ENCODE measurements around the gene SLC35E3. TPM values are rescaled to one million over a fixed set of nuclear protein-coding genes. Genes with fewer than 3 reads are reported as not detected.

Gene SLC35E3
- total RNA-seq, 2 donors from 2014 or later: 7.0 to 8.3 TPM

- ATAC-seq (no peak), DNase-seq (no peak)
- peaks cover 15% of the 10 kb centered on the region for H3K36me3 Mint-ChIP-seq (ENCODE audit: low read depth)
- peaks cover 2% of the 10 kb centered on the region for H3K4me1 Mint-ChIP-seq
- H3K9me3 ChIP-seq (ENCODE audit: control insufficient read depth, low read length, poor library complexity, severe bottlenecking): no peaks in the 10 kb centered on the region
- no peak overlapping the region for H3K4me3 Mint-ChIP-seq
- no peaks in the 10 kb centered on the region for H3K27me3 Mint-ChIP-seq
- no peak overlapping the region for H3K27ac Mint-ChIP-seq
These were observed 14.9 kb downstream of the SLC35E3 start for GRCh38 chr12:68760806-68761441.

- Mint-ChIP-seq H3K4me1 (peaks cover 2% of the 10 kb centered on the region), H3K27ac (no peak overlapping the region), H3K27me3 (no peaks in the 10 kb centered on the region), H3K4me3 (no peak overlapping the region), H3K36me3 (ENCODE audit: low read depth) (peaks cover 15% of the 10 kb centered on the region)
- no peak for ATAC-seq
- H3K9me3 ChIP-seq (ENCODE audit: control insufficient read depth, low read length, poor library complexity, severe bottlenecking): no peaks in the 10 kb centered on the region
- DNase-seq: no peak
These were observed 15.5 kb downstream of the SLC35E3 start for GRCh38 chr12:68761442-68761812.

GRCh38 chr12:68761901-68762630 is 16.1 kb downstream of the SLC35E3 start:
- ATAC-seq (no peak), DNase-seq (no peak)
- H3K9me3 ChIP-seq (ENCODE audit: control insufficient read depth, low read length, poor library complexity, severe bottlenecking): no peaks in the 10 kb centered on the region
- Mint-ChIP-seq H3K27me3 (no peaks in the 10 kb centered on the region), H3K36me3 (ENCODE audit: low read depth) (peaks cover 15% of the 10 kb centered on the region), H3K27ac (peak overlapping the region; percentile 54), H3K4me3 (no peak overlapping the region), H3K4me1 (peaks cover 2% of the 10 kb centered on the region)

GRCh38 chr12:68762691-68763090 is 16.7 kb downstream of the SLC35E3 start:
- ATAC-seq: no peak
- H3K4me1 Mint-ChIP-seq: peaks cover 2% of the 10 kb centered on the region
- H3K27me3 Mint-ChIP-seq: no peaks in the 10 kb centered on the region
- no peak for DNase-seq
- peaks cover 15% of the 10 kb centered on the region for H3K36me3 Mint-ChIP-seq (ENCODE audit: low read depth)
- H3K9me3 ChIP-seq (ENCODE audit: control insufficient read depth, low read length, poor library complexity, severe bottlenecking): no peaks in the 10 kb centered on the region
- no peak overlapping the region for H3K4me3 Mint-ChIP-seq
- H3K27ac Mint-ChIP-seq: no peak overlapping the region

- no peak for DNase-seq
- Mint-ChIP-seq H3K27ac (no peak overlapping the region), H3K36me3 (ENCODE audit: low read depth) (peaks cover 13% of the 10 kb centered on the region), H3K4me1 (peaks cover 2% of the 10 kb centered on the region), H3K4me3 (no peak overlapping the region), H3K27me3 (no peaks in the 10 kb centered on the region)
- no peak for ATAC-seq
- no peaks in the 10 kb centered on the region for H3K9me3 ChIP-seq (ENCODE audit: control insufficient read depth, low read length, poor library complexity, severe bottlenecking)
These were observed 19.7 kb downstream of the SLC35E3 start for GRCh38 chr12:68765696-68766095.

- no peak for ATAC-seq
- Mint-ChIP-seq H3K4me3 (no peak overlapping the region), H3K27ac (no peak overlapping the region)
These were observed 20.7 kb downstream of the SLC35E3 start for GRCh38 chr12:68766646-68767045.

GRCh38 chr12:68767191-68767590 is 21.2 kb downstream of the SLC35E3 start:
- no peaks in the 10 kb centered on the region for H3K27me3 Mint-ChIP-seq
- ATAC-seq (no peak), DNase-seq (no peak)
- H3K9me3 ChIP-seq (ENCODE audit: control insufficient read depth, low read length, poor library complexity, severe bottlenecking): no peaks in the 10 kb centered on the region
- peaks cover under 1% of the 10 kb centered on the region for H3K4me1 Mint-ChIP-seq
- no peak overlapping the region for H3K27ac Mint-ChIP-seq
- peaks cover 5% of the 10 kb centered on the region for H3K36me3 Mint-ChIP-seq (ENCODE audit: low read depth)
- no peak overlapping the region for H3K4me3 Mint-ChIP-seq

More at GRCh38 chr12:68766646-68767045, 20.7 kb downstream of the SLC35E3 start:
- H3K9me3 ChIP-seq (ENCODE audit: control insufficient read depth, low read length, poor library complexity, severe bottlenecking): no peaks in the 10 kb centered on the region
- no peaks in the 10 kb centered on the region for H3K27me3 Mint-ChIP-seq
- H3K36me3 Mint-ChIP-seq (ENCODE audit: low read depth): peaks cover 8% of the 10 kb centered on the region
- peaks cover 2% of the 10 kb centered on the region for H3K4me1 Mint-ChIP-seq
- no peak for DNase-seq

- no peaks in the 10 kb centered on the region for H3K9me3 ChIP-seq (ENCODE audit: control insufficient read depth, low read length, poor library complexity, severe bottlenecking)
- peaks cover 4% of the 10 kb centered on the region for H3K36me3 Mint-ChIP-seq (ENCODE audit: low read depth)
- DNase-seq (no peak), ATAC-seq (no peak)
- H3K4me1 Mint-ChIP-seq: peaks cover 3% of the 10 kb centered on the region
- no peak overlapping the region for H3K4me3 Mint-ChIP-seq
- H3K27ac Mint-ChIP-seq: no peak overlapping the region
- H3K27me3 Mint-ChIP-seq: no peaks in the 10 kb centered on the region
These were observed 22.5 kb downstream of the SLC35E3 start for GRCh38 chr12:68768431-68768939.

GRCh38 chr12:68769941-68770340 is 24.0 kb downstream of the SLC35E3 start:
- H3K9me3 ChIP-seq (ENCODE audit: control insufficient read depth, low read length, poor library complexity, severe bottlenecking): no peaks in the 10 kb centered on the region
- ATAC-seq (no peak), DNase-seq (no peak)
- Mint-ChIP-seq H3K36me3 (ENCODE audit: low read depth) (no peaks in the 10 kb centered on the region), H3K4me1 (peaks cover 3% of the 10 kb centered on the region), H3K27ac (no peak overlapping the region), H3K27me3 (no peaks in the 10 kb centered on the region), H3K4me3 (no peak overlapping the region)

GRCh38 chr12:68771223-68771925 is 25.4 kb downstream of the SLC35E3 start:
- no peak overlapping the region for H3K27ac Mint-ChIP-seq
- ATAC-seq (no peak), DNase-seq (no peak)
- H3K36me3 Mint-ChIP-seq (ENCODE audit: low read depth): no peaks in the 10 kb centered on the region
- H3K9me3 ChIP-seq (ENCODE audit: control insufficient read depth, low read length, poor library complexity, severe bottlenecking): no peaks in the 10 kb centered on the region
- H3K27me3 Mint-ChIP-seq: no peaks in the 10 kb centered on the region
- no peak overlapping the region for H3K4me3 Mint-ChIP-seq
- H3K4me1 Mint-ChIP-seq: peaks cover 3% of the 10 kb centered on the region

GRCh38 chr12:68772714-68773113 is 26.7 kb downstream of the SLC35E3 start:
- peak overlapping the region; percentile 7 for H3K4me3 Mint-ChIP-seq
- H3K9me3 ChIP-seq (ENCODE audit: control insufficient read depth, low read length, poor library complexity, severe bottlenecking): no peaks in the 10 kb centered on the region
- ATAC-seq (no peak), DNase-seq (no peak)
- H3K4me1 Mint-ChIP-seq: peaks cover 3% of the 10 kb centered on the region
- H3K27ac Mint-ChIP-seq: peak overlapping the region; percentile 81
- H3K36me3 Mint-ChIP-seq (ENCODE audit: low read depth): no peaks in the 10 kb centered on the region
- H3K27me3 Mint-ChIP-seq: no peaks in the 10 kb centered on the region

- Mint-ChIP-seq H3K4me3 (no peak overlapping the region), H3K27ac (no peak overlapping the region), H3K36me3 (ENCODE audit: low read depth) (no peaks in the 10 kb centered on the region), H3K27me3 (no peaks in the 10 kb centered on the region), H3K4me1 (peaks cover 3% of the 10 kb centered on the region)
- H3K9me3 ChIP-seq (ENCODE audit: control insufficient read depth, low read length, poor library complexity, severe bottlenecking): no peaks in the 10 kb centered on the region
- no peak for DNase-seq
- ATAC-seq: no peak
These were observed 27.6 kb downstream of the SLC35E3 start for GRCh38 chr12:68773582-68773981.

GRCh38 chr12:68775121-68775630 is 29.2 kb downstream of the SLC35E3 start:
- ATAC-seq (no peak), DNase-seq (no peak)
- H3K36me3 Mint-ChIP-seq (ENCODE audit: low read depth): no peaks in the 10 kb centered on the region
- no peak overlapping the region for H3K27ac Mint-ChIP-seq
- H3K9me3 ChIP-seq (ENCODE audit: control insufficient read depth, low read length, poor library complexity, severe bottlenecking): no peaks in the 10 kb centered on the region
- H3K4me3 Mint-ChIP-seq: no peak overlapping the region
- no peaks in the 10 kb centered on the region for H3K27me3 Mint-ChIP-seq
- peaks cover 3% of the 10 kb centered on the region for H3K4me1 Mint-ChIP-seq
